Measurements from ENCODE around the gene NSD1.
"Not testable (repeated sequence)": the region's sequence is repeated elsewhere in the genome, so short reads cannot be mapped to it uniquely, and the experiment has no call there.

NSD1 gene

DNA sequence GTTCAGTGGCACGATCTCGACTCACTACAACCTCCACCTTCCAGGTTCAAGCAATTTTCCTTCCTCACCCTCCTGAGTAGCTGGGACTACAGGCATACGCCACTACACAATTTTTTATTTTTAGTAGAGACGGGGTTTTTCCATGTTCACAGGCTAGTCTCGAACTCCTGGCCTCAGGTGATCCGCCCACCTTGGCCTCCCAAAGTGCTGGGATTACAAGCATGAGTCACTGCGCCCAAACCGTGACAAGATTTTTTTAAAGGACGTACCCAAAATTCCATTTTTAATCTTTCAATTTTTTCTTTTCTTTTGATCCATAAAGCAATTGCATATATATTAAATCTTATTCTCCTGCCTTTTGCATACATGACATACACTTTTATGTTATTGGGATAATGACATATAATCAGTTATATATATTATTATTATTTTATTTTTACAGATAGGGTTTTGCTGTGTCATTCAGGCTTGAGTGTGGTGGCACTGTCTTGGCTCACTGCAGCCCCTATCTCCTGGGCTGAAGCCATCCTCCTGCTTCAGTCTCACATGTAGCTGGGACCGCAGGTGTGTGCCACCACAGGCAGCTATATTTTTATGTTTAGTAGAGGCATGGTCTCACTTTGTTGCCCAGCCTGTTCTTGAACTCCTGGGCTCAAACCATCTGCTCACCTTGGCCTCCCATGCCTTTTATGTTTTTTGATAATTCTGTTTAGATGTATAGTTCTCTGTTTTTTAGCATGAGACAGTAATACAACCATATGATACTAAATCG is 98.1 kb downstream of the NSD1 start:
- no peak for DNase-seq (ENCODE audit: low read depth)

DNA sequence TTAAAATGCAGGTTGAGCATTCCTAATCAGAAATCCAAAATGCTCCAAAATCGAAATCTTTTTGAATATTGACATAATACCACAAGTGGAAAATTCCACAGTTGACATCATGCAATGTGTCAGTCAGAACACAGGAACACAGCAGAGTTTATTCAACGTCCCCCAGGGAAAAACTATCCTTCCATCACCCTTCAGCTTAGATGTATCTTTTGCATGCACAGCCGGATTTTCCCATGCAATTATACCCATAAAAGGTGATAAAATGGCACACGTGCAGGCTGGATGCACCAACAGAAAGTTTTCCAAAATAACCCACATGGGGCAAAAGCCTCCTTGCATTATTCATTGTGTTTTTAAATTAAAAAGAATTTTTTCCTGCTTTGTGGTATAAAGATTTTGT is 98.8 kb downstream of the NSD1 start:
- no peak for DNase-seq (ENCODE audit: low read depth)

DNA sequence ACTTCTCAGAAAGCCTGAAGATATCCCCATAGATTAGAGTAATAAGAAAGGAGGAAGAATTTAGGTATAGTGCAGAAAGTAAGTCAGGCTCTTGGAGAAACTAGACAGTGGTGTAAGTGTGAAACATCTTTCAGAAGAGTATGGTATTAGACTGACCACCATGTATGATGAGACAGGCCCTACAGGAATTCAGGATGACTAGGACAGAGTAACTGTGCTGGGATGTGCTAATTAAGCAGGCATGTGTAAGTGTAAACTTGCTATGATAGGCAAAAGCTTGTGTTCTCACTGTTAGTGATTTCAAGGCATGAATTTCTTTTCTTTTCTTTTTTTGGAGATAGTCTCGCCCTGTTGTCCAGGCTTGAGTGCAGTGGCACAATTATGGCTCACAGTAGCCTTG is 99.2 kb downstream of the NSD1 start:
- no peak for DNase-seq (ENCODE audit: low read depth)

DNA sequence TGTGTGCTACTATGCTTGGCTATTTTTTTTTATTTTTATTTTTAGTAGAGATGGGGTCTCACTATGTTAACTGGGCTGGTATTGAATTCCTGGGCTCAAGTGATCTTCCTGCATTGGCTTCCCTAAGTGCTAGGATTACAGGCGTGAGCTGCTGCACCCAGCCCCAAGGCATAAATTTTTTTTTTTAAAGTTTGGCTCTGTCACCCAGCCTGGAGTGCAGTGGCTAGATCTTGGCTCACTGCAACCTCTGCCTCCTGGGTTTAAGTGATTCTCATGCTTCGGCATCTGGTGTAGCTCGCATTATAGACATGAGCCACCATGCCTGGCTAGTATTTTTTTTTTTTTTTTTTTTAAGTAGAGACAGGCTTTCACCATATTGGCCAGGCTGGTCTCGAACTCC is 99.6 kb downstream of the NSD1 start:
- DNase-seq (ENCODE audit: low read depth): no peak

GRCh38 chr5:177233802-177234201 is 100.2 kb downstream of the NSD1 start:
- no peak for DNase-seq (ENCODE audit: low read depth)

- DNase-seq (ENCODE audit: low read depth): no peak
These were observed 101.3 kb downstream of the NSD1 start for GRCh38 chr5:177234841-177235240.

- no peak for DNase-seq (ENCODE audit: low read depth)
These were observed 108.2 kb downstream of the NSD1 start for GRCh38 chr5:177241768-177242167.

GRCh38 chr5:177242304-177242703 is 108.7 kb downstream of the NSD1 start:
- no peak for DNase-seq (ENCODE audit: low read depth)

GRCh38 chr5:177249761-177250537 is 116.4 kb downstream of the NSD1 start:
- DNase-seq (ENCODE audit: low read depth): no peak

GRCh38 chr5:177253252-177253651 is 119.7 kb downstream of the NSD1 start:
- no peak for DNase-seq (ENCODE audit: low read depth)

DNA sequence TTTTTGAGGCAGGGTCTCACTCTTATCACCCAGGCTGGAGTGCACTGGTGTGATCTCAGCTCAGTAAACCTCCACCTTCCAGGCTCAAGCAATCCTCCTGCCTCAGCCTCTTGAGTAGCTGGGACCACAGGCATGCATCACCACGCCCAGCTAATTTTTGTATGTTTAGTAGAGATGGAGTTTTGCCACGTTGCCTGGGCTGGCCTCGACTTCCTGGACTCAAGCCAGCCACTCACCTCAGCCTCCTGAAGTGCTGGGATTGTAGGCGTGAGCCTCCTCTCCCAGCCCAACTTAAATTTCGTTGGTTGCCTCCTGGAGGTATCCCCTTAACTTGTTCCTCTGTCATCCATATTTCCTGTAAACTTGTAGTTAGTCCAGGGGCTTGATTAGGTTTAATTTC is 122.7 kb downstream of the NSD1 start:
- no peak for DNase-seq (ENCODE audit: low read depth)

- DNase-seq (ENCODE audit: low read depth): not testable (repeated sequence)
These were observed 125.1 kb downstream of the NSD1 start for GRCh38 chr5:177258711-177259110.

GRCh38 chr5:177260961-177261360 is 127.4 kb downstream of the NSD1 start:
- no peak for DNase-seq (ENCODE audit: low read depth)

GRCh38 chr5:177261510-177261909 is 127.9 kb downstream of the NSD1 start:
- no peak for DNase-seq (ENCODE audit: low read depth)

- no peak for DNase-seq (ENCODE audit: low read depth)
These were observed 130.6 kb downstream of the NSD1 start for GRCh38 chr5:177264178-177264577.

DNA sequence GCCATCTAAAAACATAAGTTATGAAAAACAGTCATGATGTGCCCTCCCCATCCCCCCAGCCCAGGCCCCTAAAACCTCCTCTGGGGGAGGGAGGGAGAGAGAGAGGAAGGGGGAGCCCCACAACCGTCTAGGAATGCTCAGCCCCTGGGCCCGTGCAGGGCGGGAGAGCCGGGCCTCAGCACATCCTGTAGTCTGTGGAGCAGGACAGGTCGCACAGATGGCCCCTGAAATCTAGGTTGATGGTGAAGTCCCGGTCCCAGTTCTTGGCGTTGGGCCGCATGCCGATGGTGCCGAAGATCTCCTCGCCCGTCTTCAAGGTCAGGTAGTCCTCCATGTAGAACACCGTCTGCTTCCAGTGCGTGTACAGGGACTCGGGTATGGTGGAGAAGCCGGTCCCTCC is 131.8 kb downstream of the NSD1 start:
- DNase-seq (ENCODE audit: low read depth): no peak

GRCh38 chr5:177269232-177269895 is 135.8 kb downstream of the NSD1 start:
- no peak for DNase-seq (ENCODE audit: low read depth)

DNA sequence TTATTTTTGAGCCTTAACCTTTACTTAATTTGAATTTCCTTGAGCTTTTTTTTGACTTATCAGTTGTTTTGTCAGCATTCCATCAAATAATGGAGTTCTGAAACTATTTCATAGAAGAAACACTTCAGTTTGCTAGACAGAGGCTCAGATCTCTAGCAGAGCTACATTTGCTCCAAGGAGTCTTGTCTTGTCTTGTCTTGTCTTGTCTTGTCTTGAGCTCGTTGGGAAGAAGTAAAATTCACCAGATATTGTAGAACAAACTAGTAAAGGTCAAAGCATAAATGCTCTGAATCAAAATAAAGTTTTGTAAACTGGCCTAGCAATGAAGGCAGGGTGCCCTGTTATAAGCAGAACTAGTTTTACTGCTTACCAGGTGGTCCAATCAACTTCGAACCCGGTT is 136.4 kb downstream of the NSD1 start:
- no peak for DNase-seq (ENCODE audit: low read depth)

- DNase-seq (ENCODE audit: low read depth): no peak
These were observed 137.1 kb downstream of the NSD1 start for GRCh38 chr5:177270653-177271052.

DNA sequence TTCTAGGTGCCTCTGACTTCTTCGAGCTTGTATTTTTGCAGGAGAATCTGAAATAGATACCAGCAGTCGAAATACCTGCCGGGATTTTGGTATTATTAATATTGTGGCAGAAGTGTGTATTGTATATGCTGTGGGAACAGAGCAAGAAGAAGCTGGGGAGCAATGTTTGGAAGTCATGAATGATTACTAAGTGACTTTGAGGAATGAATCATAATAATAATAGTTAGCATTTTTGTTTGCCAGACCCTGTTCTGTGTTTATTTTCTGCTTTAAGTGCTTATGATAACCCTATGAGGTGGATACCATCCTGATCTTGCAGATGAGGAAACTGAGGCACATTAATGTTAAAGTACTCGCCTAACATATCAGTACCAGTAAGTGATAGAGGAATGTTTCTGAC is 137.5 kb downstream of the NSD1 start:
- DNase-seq (ENCODE audit: low read depth): no peak

DNA sequence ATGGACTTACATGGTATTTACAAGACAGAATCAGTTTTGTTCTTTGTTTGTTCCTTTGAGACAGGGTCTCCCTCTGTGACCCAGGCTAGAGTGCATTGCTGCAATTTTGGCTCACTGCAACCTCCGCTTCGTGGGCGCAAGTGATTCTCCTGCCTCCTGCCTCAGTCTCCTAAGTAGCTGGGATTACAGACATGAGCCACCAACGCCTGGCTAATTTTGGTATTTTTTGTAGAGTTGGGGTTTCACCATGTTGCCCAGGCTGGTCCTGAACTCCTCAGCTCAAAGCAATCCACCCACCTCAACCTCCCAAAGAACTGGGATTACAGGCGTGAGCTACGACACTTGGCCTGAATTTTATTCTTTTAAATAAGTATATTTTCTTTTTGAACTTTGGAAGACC is 142.3 kb downstream of the NSD1 start:
- DNase-seq (ENCODE audit: low read depth): no peak

DNA sequence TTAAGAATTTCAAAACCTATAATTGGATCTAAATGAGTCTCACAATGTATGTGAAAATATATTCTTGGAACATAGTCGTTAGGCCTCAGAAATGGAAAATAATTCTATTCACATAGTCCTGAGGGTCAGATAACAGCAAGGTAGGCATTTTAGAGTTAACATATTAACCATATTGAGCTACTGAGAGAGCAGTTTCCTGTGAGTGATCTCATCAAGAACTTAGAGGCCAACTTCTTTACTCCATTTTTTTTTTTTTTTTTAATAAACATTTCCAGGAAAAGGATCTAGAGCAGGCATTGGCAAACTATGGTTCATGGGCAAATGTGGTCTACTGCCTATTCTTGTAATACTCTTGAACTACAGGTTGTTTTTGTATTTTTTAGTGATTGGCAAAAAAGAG is 143.3 kb downstream of the NSD1 start:
- DNase-seq (ENCODE audit: low read depth): no peak

DNA sequence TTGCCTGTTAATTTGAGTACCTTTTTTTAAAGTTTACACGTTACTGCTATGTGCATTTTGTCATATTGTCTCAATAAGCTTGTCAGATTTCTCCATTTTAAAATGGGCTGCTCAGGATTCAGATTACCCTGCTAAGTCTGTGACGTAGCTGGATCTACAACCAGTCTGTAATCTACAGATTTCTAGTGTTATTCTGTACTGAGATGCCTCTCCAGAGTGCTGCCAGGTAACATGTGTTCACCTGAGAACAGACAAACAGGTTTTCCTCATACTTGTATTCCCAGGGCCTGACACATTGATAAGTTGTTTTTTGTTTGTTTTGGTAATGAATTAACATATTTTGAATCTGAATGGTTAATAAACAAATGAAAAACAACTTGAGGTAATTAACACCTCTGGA is 154.6 kb downstream of the NSD1 start:
- no peak for DNase-seq (ENCODE audit: low read depth)
